Testis (tissue), 3 donors: ENCODE measurements around the gene TMPRSS11A. TPM values are rescaled to one million over a fixed set of nuclear protein-coding genes. Genes with fewer than 3 reads are reported as not detected.

ENCODE experiments used
- DNase-seq: peaks from one replicate; pipeline ENCODE4 v3.0.0-alpha.2; 2019
- H3K27ac ChIP-seq, 2 donors: fragments of 200-600 bp; sonication (generic); one replicate each; pipeline ENCODE4 v1.5.1; 2019
- H3K27me3 ChIP-seq: fragments of 200-600 bp; sonication (generic); one replicate; pipeline ENCODE4 v1.5.1; 2019
- H3K36me3 ChIP-seq: fragments of 200-600 bp; sonication (generic); one replicate; pipeline ENCODE4 v1.5.1; 2017; ENCODE audit warnings: low read depth; ENCODE audit errors: missing control alignments
- H3K4me1 ChIP-seq: fragments of 200-600 bp; sonication (generic); one replicate; pipeline ENCODE4 v1.5.1; 2019
- H3K4me3 ChIP-seq, 2 donors: fragments of 200-600 bp; sonication (generic); one replicate each; pipeline ENCODE4 v1.5.1; 2017 to 2019
- H3K9me3 ChIP-seq: fragments of 200-600 bp; sonication (generic); one replicate; pipeline ENCODE4 v1.5.1; 2017
- CTCF ChIP-seq, 3 experiments: fragments of 450-650 bp in 2 of 3; fragments of 200-600 bp in 1 of 3; sonication (generic) in 1 of 3; IDR thresholded peaks; one replicate each; pipeline ENCODE4 v1.5.1; 2016 to 2019; ENCODE audit warnings: antibody characterized with exemption in 3 of 3, mild to moderate bottlenecking in 2 of 3, moderate library complexity in 1 of 3
- POLR2A ChIP-seq: fragments of 450-650 bp; IDR thresholded peaks from one replicate; pipeline ENCODE4 v1.6.1; 2017; ENCODE audit warnings: antibody characterized with exemption, mild to moderate bottlenecking, moderate library complexity
- WGBS, 2 donors: methylation state at CpG; one replicate each; pipeline ENCODE4 v1.1.5; 2018; 5-methylcytosine and 5-hydroxymethylcytosine counted together
- intact Hi-C: fragments of 100-400 bp; cut with DNase I; formaldehyde crosslinking; loops from one replicate; pipeline ENCODE4 v1.15.1; 2023; ENCODE audit warnings: low total_unique reads
- polyA plus RNA-seq: library from polyadenylated mRNA; stranded (reverse); fragments of 350-450 nt; fragmentation: Illumina TruSeq; extraction: RNeasy Lipid Tissue Mini Kit (QIAGEN cat#74804); gene quantifications from one replicate; pipeline ENCODE4 v1.2.3, GENCODE V29; 2014; ENCODE audit warnings: low read depth, low replicate concordance; ENCODE audit not compliant: insufficient read depth
- total RNA-seq, 2 donors: library from RNA; depleted of rRNA; stranded (reverse); fragments of >200 nt; gene quantifications; one replicate each; pipeline ENCODE4 v1.2.3, GENCODE V29; 2016

Gene TMPRSS11A
- total and polyA plus RNA-seq, 3 donors from 2014 or later, result 0.06 to 0.70 TPM; not detected in 1

- no peak for TF ChIP-seq POLR2A
- TF ChIP-seq CTCF (IDR thresholded peaks at IDR 0.05), result no peak
- intact Hi-C loops, result no loop called here
- no peak overlapping the region for H3K4me3 ChIP-seq
- H3K27me3 ChIP-seq, result no peaks in the 10 kb centered on the region
- WGBS, 2 donors, result 67 to 96% methylated on average over 1 to 3 of the region's 3 CpGs
- no peaks in the 10 kb centered on the region for H3K36me3 ChIP-seq
- no peaks in the 10 kb centered on the region for H3K4me1 ChIP-seq
- H3K9me3 ChIP-seq, result no peaks in the 10 kb centered on the region
- H3K27ac ChIP-seq, result no peak overlapping the region
- DNase-seq, result no peak
Measured at GRCh38 chr4:67927251-67927650, 36.0 kb downstream of the TMPRSS11A start.

GRCh38 chr4:67926485-67926884 lies 36.8 kb downstream of the TMPRSS11A start:
- DNase-seq, result no peak
- 86 to 94% methylated on average over 7 of the region's 7 CpGs for WGBS, 2 donors
- Histone ChIP-seq H3K27ac (no peak overlapping the region), H3K4me1 (no peaks in the 10 kb centered on the region), H3K4me3 (no peak overlapping the region), H3K9me3 (no peaks in the 10 kb centered on the region), H3K27me3 (no peaks in the 10 kb centered on the region), H3K36me3 (no peaks in the 10 kb centered on the region)
- intact Hi-C loops, result no loop called here
- no peak for TF ChIP-seq CTCF (IDR thresholded peaks at IDR 0.05)
- no peak for TF ChIP-seq POLR2A

GRCh38 chr4:67922697-67923096 lies 40.6 kb downstream of the TMPRSS11A start:
- H3K36me3 ChIP-seq, result no peaks in the 10 kb centered on the region
- no peaks in the 10 kb centered on the region for H3K27me3 ChIP-seq
- no peaks in the 10 kb centered on the region for H3K4me1 ChIP-seq
- H3K4me3 ChIP-seq, result no peak overlapping the region
- H3K27ac ChIP-seq, result no peak overlapping the region
- DNase-seq, result no peak
- no peaks in the 10 kb centered on the region for H3K9me3 ChIP-seq
- TF ChIP-seq POLR2A, result no peak
- TF ChIP-seq CTCF (IDR thresholded peaks at IDR 0.05), result no peak
- intact Hi-C loops, result no loop called here
- WGBS, 2 donors, result 52 to 66% methylated on average over 4 of the region's 4 CpGs

- Histone ChIP-seq H3K4me3 (no peak overlapping the region), H3K9me3 (no peaks in the 10 kb centered on the region), H3K4me1 (no peaks in the 10 kb centered on the region), H3K27me3 (no peaks in the 10 kb centered on the region), H3K27ac (no peak overlapping the region), H3K36me3 (no peaks in the 10 kb centered on the region)
- intact Hi-C loops, result no loop called here
- DNase-seq, result no peak
- TF ChIP-seq POLR2A (no peak), CTCF (IDR thresholded peaks at IDR 0.05) (no peak)
Measured at GRCh38 chr4:67918428-67918827, 44.9 kb downstream of the TMPRSS11A start.

GRCh38 chr4:67915400-67915966 lies 47.8 kb downstream of the TMPRSS11A start:
- no peaks in the 10 kb centered on the region for H3K27me3 ChIP-seq
- no peaks in the 10 kb centered on the region for H3K36me3 ChIP-seq
- no peaks in the 10 kb centered on the region for H3K9me3 ChIP-seq
- H3K4me3 ChIP-seq, result no peak overlapping the region
- no peak overlapping the region for H3K27ac ChIP-seq
- intact Hi-C loops, result no loop called here
- DNase-seq, result no peak
- TF ChIP-seq POLR2A (no peak), CTCF (IDR thresholded peaks at IDR 0.05) (no peak)
- 58 to 69% methylated on average over 5 of the region's 5 CpGs for WGBS, 2 donors
- no peaks in the 10 kb centered on the region for H3K4me1 ChIP-seq
